Left lung (tissue), 10 donors: Measurements from ENCODE around the gene C6orf89. TPM values are rescaled to one million over a fixed set of nuclear protein-coding genes. Genes with fewer than 3 reads are reported as not detected.
"Not testable (repeated sequence)": the region's sequence is repeated elsewhere in the genome, so short reads cannot be mapped to it uniquely, and the experiment has no call there.

Source experiments
- ATAC-seq: fragments of 200-7000 bp; cut with Tn5 transposase; one replicate; pipeline ENCODE4 v1.9.1; 2020; ENCODE audit warnings: moderate library complexity
- DNase-seq, 4 donors: peaks; one replicate each; pipeline ENCODE4 v3.0.0-alpha.2; 2013 to 2020
- H3K27ac ChIP-seq, 2 donors: fragments of 200-600 bp; sonication (generic) in 1 of 2; one replicate each; pipeline versions ENCODE4 v1.5.0 to v1.8.0; 2020 to 2021
- H3K27me3 ChIP-seq, 2 donors: fragments of 200-600 bp; sonication (generic) in 1 of 2; one replicate each; pipeline versions ENCODE4 v1.5.0 to v1.8.0; 2020 to 2021
- H3K36me3 ChIP-seq, 2 donors: fragments of 200-600 bp; sonication (generic) in 1 of 2; one replicate each; pipeline versions ENCODE4 v1.5.0 to v1.8.0; 2020 to 2021
- H3K4me1 ChIP-seq, 2 donors: fragments of 200-600 bp; one replicate each; pipeline ENCODE4 v1.8.0; 2021
- H3K4me3 ChIP-seq, 2 donors: fragments of 200-600 bp; sonication (generic) in 1 of 2; one replicate each; pipeline versions ENCODE4 v1.5.0 to v1.8.0; 2020 to 2021; ENCODE audit warnings: mild to moderate bottlenecking in 1 of 2
- H3K9me3 ChIP-seq, 2 donors: fragments of 200-600 bp; sonication (generic) in 1 of 2; one replicate each; pipeline versions ENCODE4 v1.5.0 to v1.8.0; 2020 to 2021
- intact Hi-C, 2 donors: fragments of 100-400 bp; cut with DNase I; formaldehyde crosslinking; loops; one replicate each; pipeline versions ENCODE4 v1.11.2 to v1.14.2; 2022
- polyA plus RNA-seq, 6 donors: library from polyadenylated mRNA; unstranded; fragments of 120-200 nt; gene quantifications; one replicate each; pipeline ENCODE4 v1.2.1, GENCODE V29; 2013; ENCODE audit not compliant: insufficient read length in 6 of 6
- total RNA-seq, 2 donors: library from RNA; stranded (reverse); fragmentation: NEBNext Ultra II Directional; extraction: Animal tissue kit (Norgen Biotek cat#: 25700); gene quantifications; one replicate each; pipeline ENCODE4 v1.2.1, GENCODE V29; 2021
- TF ChIP-seq, protein P1 (sequence below), 2 donors: fragments of 200-600 bp; sonication (generic) in 1 of 2; IDR thresholded peaks; one replicate each; pipeline versions ENCODE4 v1.5.0 to v1.8.0; 2021; ENCODE audit warnings: antibody characterized with exemption in 2 of 2
- donor health status: DM: no; HTN: yes; CAD: no.
- donor health status: DM: no; HTN: no; CAD: no.

Gene C6orf89
- total and polyA plus RNA-seq, 8 donors: 43.8 to 59.6 (median 48.0) TPM

DNA sequence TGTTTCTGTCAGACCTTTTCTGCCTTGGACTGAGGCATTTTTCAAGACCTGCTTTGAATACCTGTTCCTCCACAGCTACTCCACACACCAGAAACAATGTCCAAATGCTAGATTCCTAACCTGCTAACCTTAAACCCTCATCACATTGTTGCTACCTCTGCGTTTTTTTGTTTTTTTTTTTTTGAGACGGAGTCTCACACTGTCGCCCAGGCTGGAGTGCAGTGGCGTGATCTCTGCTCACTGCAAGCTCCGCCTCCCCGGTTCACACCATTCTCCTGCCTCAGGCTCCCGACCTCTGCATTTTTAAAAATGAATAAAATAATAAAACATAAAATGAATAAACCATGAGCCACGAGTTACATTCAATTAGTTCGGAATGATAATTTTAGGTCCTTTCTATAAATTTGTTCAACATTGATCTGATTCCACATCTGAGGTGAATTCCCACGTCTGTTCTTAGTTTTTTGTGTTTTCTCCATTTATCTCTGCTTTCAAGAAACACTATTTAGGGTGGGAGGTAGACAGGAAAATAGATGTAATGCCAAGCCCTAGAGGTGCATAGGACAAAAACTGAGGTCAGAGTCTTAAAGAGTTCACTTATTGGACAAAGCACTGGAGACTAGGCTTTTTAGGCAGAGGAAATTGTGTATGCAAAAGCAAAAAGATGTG is 1.3 kb downstream of the C6orf89 start:
- H3K27me3 ChIP-seq: no peaks in the 10 kb centered on the region
- no peaks in the 10 kb centered on the region for H3K9me3 ChIP-seq
- H3K4me1 ChIP-seq: peaks cover 3 to 24% of the 10 kb centered on the region in 2 donors
- TF ChIP-seq, protein P1, sequence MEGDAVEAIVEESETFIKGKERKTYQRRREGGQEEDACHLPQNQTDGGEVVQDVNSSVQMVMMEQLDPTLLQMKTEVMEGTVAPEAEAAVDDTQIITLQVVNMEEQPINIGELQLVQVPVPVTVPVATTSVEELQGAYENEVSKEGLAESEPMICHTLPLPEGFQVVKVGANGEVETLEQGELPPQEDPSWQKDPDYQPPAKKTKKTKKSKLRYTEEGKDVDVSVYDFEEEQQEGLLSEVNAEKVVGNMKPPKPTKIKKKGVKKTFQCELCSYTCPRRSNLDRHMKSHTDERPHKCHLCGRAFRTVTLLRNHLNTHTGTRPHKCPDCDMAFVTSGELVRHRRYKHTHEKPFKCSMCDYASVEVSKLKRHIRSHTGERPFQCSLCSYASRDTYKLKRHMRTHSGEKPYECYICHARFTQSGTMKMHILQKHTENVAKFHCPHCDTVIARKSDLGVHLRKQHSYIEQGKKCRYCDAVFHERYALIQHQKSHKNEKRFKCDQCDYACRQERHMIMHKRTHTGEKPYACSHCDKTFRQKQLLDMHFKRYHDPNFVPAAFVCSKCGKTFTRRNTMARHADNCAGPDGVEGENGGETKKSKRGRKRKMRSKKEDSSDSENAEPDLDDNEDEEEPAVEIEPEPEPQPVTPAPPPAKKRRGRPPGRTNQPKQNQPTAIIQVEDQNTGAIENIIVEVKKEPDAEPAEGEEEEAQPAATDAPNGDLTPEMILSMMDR (IDR thresholded peaks at IDR 0.05): no peak
- DNase-seq (no peak), ATAC-seq (no peak)
- H3K36me3 ChIP-seq: peaks cover 0 to 4% of the 10 kb centered on the region in 2 donors
- intact Hi-C loops: loop anchor here in 1 of 2 donors (10.0 kb wide), 1 partner anchor 98 kb away; the partner anchor contains the start of gene MTCH1
- no peak overlapping the region for H3K27ac ChIP-seq
- peak overlapping the region; percentile 84 to 92 for H3K4me3 ChIP-seq

DNA sequence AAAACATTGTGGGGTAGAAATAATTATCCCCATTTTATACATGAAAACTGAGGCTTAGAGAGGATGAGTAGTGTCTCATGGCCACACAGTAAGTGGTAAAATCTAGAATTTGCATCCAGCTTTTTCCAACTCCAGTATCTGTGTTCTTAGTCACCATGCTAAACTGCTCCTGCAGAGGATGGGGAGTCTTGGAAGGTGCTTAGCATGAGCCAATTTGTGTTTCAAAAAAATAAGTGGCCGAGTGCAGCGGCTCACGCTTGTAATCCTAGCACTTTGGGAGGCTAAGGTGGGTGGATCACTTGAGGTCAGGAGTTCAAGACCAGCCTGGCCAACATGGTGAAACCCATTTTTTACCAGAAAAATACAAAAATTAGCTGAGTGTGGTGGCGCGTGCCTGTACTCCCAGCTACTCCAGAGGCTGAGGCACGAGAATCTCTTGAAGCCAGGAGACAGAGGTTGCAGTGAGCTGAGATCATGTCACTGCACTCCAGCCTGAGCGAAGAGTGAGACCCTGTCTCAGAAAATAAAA is 2.4 kb downstream of the C6orf89 start:
- Histone ChIP-seq H3K4me3 (no peak overlapping the region), H3K4me1 (peaks cover 3 to 24% of the 10 kb centered on the region in 2 donors), H3K27ac (no peak overlapping the region), H3K36me3 (peaks cover 0 to 6% of the 10 kb centered on the region in 2 donors), H3K27me3 (no peaks in the 10 kb centered on the region), H3K9me3 (no peaks in the 10 kb centered on the region)
- intact Hi-C loops: loop anchor here in 1 of 2 donors (10.0 kb wide), 1 partner anchor 97 kb away; the partner anchor contains the start of gene MTCH1
- TF ChIP-seq, protein P1 (IDR thresholded peaks at IDR 0.05): no peak
- no peak for ATAC-seq
- no peak for DNase-seq

DNA sequence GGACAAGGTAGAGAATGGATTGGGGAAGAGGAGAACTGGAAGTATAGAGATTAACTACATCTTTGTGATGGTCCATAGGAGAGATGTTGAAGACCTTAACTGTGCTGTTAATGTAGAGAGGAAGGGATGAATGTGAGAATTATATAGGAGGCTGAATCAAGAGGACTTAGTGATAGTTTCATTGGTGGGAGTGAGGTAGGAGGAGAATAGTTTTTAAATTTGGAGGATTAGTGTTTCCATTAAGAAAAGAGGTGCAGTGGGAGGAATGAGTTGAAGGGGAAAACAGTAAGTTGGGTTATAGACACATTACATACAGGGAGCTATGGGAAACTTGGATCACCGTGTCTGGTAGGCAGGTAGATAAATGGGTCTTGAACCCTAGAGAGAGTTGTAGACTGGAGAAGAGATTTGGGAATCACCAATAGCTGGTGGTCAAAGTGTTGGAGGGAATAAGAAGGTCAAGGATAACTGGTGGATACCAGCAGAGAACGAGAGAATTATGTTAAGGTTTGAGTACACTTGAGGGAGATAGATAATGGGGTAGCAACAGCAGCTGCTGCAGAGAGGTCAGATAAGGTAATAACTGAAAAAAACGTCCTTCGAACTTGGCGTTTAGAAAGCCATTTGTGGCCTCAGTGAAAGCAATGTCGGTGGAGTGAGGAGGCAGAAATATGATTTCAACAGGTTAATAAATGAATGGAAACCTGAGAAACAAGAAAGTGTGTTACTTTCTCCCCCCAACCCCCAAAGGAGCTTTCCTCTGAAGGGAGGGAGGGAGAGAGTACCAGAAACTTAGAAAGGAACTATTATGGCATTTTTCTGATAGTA is 3.1 kb downstream of the C6orf89 start:
- intact Hi-C loops: loop anchor here in 1 of 2 donors (10.0 kb wide), 1 partner anchor 96 kb away; the partner anchor contains the start of gene MTCH1
- Histone ChIP-seq H3K27ac (no peak overlapping the region), H3K4me1 (peaks cover 3 to 24% of the 10 kb centered on the region in 2 donors), H3K4me3 (no peak overlapping the region), H3K9me3 (no peaks in the 10 kb centered on the region), H3K36me3 (peaks cover 0 to 6% of the 10 kb centered on the region in 2 donors), H3K27me3 (no peaks in the 10 kb centered on the region)
- DNase-seq: no peak
- ATAC-seq: no peak
- TF ChIP-seq, protein P1 (IDR thresholded peaks at IDR 0.05): no peak

DNA sequence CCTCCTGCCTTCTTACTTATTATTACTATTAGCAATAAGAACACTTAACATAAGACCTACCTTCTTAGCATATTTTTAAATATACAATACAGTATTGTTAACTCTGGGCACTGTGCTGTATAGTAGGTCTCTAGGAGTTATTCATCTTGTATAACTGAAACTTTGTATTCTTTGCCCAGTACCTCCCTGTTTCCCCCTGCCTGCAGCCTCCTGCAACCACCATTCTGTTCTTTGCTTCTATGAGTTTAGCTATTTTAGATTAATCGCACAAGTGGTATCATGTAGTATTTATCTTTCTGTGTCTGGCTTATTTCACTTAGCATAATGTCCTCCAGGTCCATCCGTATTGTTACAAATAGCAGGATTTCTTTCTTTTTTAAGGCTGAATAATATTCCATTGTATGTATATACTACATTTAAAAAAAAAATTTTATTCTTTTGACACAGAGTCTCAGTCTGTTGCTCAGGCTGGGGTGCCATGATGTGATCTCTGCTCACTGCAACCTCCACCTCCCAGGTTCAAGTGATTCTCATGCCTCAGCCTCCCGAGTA is 4.4 kb downstream of the C6orf89 start:
- DNase-seq: no peak
- no peak for ATAC-seq
- TF ChIP-seq, protein P1 (IDR thresholded peaks at IDR 0.05): no peak
- no peak overlapping the region for H3K4me3 ChIP-seq
- intact Hi-C loops: no loop called here
- H3K4me1 ChIP-seq: peaks cover 3 to 21% of the 10 kb centered on the region in 2 donors
- no peaks in the 10 kb centered on the region for H3K27me3 ChIP-seq
- H3K36me3 ChIP-seq: peaks cover 0 to 14% of the 10 kb centered on the region in 2 donors
- H3K9me3 ChIP-seq: no peaks in the 10 kb centered on the region
- H3K27ac ChIP-seq: no peak overlapping the region

DNA sequence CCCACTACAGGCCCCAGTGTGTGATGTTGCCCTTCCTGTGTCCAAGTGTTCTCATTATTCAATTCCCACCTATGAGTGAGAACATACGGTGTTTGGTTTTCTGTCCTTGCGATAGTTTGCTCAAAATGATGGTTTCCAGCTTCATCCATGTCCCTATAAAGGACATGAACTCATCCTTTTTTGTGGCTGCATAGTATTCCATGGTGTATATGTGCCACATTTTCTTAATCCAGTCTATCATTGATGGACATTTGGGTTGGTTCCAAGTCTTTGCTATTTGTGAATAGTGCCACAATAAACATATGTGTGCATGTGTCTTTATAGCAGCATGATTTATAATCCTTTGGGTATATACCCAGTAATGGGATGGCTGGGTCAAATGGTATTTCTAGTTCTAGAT is 5.4 kb downstream of the C6orf89 start:
- ATAC-seq, H3K27me3 ChIP-seq, intact Hi-C loops, H3K27ac ChIP-seq, DNase-seq, H3K9me3 ChIP-seq, H3K4me3 ChIP-seq: not testable (repeated sequence)
- Histone ChIP-seq H3K36me3 (peaks cover 0 to 21% of the 10 kb centered on the region in 2 donors), H3K4me1 (peaks cover 3 to 17% of the 10 kb centered on the region in 2 donors)
